Measurements from ENCODE around the gene FAM221A. TPM values are rescaled to one million over a fixed set of nuclear protein-coding genes. Genes with fewer than 3 reads are reported as not detected.

Gene FAM221A
- total and polyA plus RNA-seq, 2 donors (not counting 1 experiment from before 2014, with no cell fraction given) = 10.7 to 11.3 TPM

DNA sequence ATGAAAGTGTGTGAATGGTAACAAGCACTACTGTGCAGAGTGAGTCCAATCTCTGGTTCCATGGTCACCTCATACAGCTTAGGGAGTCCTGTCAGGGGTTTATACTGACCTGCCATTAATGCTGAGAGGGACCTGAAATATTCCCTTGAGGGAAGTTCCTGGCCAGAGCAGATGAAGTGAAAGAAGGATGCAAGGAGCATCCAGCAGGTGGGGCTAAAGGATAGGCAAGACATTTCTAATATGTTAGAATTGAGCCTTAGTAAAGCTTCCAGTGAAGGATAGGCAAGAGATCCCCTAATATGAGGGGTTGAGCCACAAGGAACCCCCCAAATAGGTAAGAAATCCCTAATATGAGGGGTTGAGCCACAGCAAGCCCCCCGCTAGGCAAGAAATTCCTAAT lies 25.5 kb upstream of the FAM221A start:
- DNase-seq (no peak), ATAC-seq (ENCODE audit: low read depth) (no peak)
- TF ChIP-seq, protein P1, sequence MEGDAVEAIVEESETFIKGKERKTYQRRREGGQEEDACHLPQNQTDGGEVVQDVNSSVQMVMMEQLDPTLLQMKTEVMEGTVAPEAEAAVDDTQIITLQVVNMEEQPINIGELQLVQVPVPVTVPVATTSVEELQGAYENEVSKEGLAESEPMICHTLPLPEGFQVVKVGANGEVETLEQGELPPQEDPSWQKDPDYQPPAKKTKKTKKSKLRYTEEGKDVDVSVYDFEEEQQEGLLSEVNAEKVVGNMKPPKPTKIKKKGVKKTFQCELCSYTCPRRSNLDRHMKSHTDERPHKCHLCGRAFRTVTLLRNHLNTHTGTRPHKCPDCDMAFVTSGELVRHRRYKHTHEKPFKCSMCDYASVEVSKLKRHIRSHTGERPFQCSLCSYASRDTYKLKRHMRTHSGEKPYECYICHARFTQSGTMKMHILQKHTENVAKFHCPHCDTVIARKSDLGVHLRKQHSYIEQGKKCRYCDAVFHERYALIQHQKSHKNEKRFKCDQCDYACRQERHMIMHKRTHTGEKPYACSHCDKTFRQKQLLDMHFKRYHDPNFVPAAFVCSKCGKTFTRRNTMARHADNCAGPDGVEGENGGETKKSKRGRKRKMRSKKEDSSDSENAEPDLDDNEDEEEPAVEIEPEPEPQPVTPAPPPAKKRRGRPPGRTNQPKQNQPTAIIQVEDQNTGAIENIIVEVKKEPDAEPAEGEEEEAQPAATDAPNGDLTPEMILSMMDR (IDR thresholded peaks at IDR 0.05) = no peak
- no peak for TF ChIP-seq EZH2 (IDR thresholded peaks at IDR 0.05; ENCODE audit: borderline replicate concordance, insufficient read depth, low read depth, low read length, poor library complexity, severe bottlenecking)
- no peak overlapping the region for H3K27ac Mint-ChIP-seq
- Histone ChIP-seq H3K27ac (ENCODE audit: low read length in 2 of 2) (no peak overlapping the region), H2AFZ (ENCODE audit: insufficient read depth, low read depth, low read length, poor library complexity, severe bottlenecking) (no peak overlapping the region), H3K9ac (ENCODE audit: low read length) (no peak overlapping the region), H3K79me2 (ENCODE audit: control insufficient read depth, insufficient read depth, low read length) (no peaks in the 10 kb centered on the region), H3K4me2 (replicated peaks; ENCODE audit: low read depth, low read length, poor library complexity, severe bottlenecking) (no peak overlapping the region), H4K20me1 (ENCODE audit: control insufficient read depth, insufficient read depth, low read length, poor library complexity, severe bottlenecking) (no peaks in the 10 kb centered on the region), H3K27me3 (replicated peaks in 1 of 4; ENCODE audit: control extremely low read depth in 1 of 4, control insufficient read depth in 3 of 4, insufficient read depth in 4 of 4, low read length in 3 of 4) (no peaks in the 10 kb centered on the region), H3K9me3 (ENCODE audit: control extremely low read depth in 1 of 3, control insufficient read depth in 2 of 3, insufficient read depth in 1 of 3, low read length in 2 of 3) (peaks cover 2 to 39% (median 33%) of the 10 kb centered on the region in 3 donors), H3K36me3 (replicated peaks in 1 of 2; ENCODE audit: control extremely low read depth in 1 of 2, control insufficient read depth in 1 of 2, extremely low read depth in 1 of 2, insufficient read depth in 2 of 2, low read length in 1 of 2) (no peaks in the 10 kb centered on the region), H3K4me1 (ENCODE audit: control insufficient read depth in 2 of 2, insufficient read depth in 2 of 2, low read length in 2 of 2) (no peaks in the 10 kb centered on the region), H3K4me3 (ENCODE audit: control extremely low read depth in 1 of 5, extremely low read depth in 1 of 5, insufficient read depth in 1 of 5, low read depth in 2 of 5, low read length in 4 of 5) (no peak overlapping the region)
- H3K27me3 Mint-ChIP-seq = no peaks in the 10 kb centered on the region
- intact Hi-C loops (cut with micrococcal nuclease) = no loop called here
- H3K4me3 Mint-ChIP-seq = no peak overlapping the region
- no peaks in the 10 kb centered on the region for H3K4me1 Mint-ChIP-seq
- CTCF ChIA-PET = no interaction called here
- WGBS (ENCODE audit: insufficient coverage) = no CpG with 5 or more reads among the region's 1 CpG
- POLR2A ChIA-PET = no interaction called here
- peaks cover 22% of the 10 kb centered on the region for H3K9me3 Mint-ChIP-seq (ENCODE audit: insufficient read depth)

DNA sequence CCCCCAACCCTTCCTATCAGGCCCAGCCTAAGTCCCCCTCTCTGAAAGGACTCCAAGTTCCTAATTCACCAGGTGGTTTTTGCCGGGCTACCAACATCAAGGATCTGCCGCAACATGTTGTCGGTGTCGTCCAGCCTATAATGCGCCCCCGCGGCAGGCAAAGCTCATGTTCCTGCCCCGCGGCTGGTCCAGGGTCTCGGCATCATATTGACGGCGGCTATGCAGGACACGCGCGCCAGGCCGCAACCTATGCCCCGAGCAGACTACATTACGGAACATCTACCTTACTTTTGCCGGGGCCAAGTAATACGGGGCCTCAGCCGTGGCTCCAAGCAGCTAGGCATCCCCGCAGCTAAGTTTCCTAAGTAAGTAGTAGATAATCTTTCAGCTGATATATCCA lies 24.6 kb upstream of the FAM221A start:
- H3K4me2 ChIP-seq (replicated peaks; ENCODE audit: low read depth, low read length, poor library complexity, severe bottlenecking) = no peak overlapping the region
- ChIA-PET POLR2A (no interaction called here), CTCF (no interaction called here)
- H2AFZ ChIP-seq (ENCODE audit: insufficient read depth, low read depth, low read length, poor library complexity, severe bottlenecking) = no peak overlapping the region
- H3K79me2 ChIP-seq (ENCODE audit: control insufficient read depth, insufficient read depth, low read length) = no peaks in the 10 kb centered on the region
- H3K9ac ChIP-seq (ENCODE audit: low read length) = no peak overlapping the region
- no peak overlapping the region for H3K27ac ChIP-seq (ENCODE audit: low read length in 2 of 2)
- no peak for TF ChIP-seq EZH2 (IDR thresholded peaks at IDR 0.05; ENCODE audit: borderline replicate concordance, insufficient read depth, low read depth, low read length, poor library complexity, severe bottlenecking)
- TF ChIP-seq, protein P1 (IDR thresholded peaks at IDR 0.05) = no peak
- intact Hi-C loops (cut with micrococcal nuclease) = no loop called here
- H3K9me3 ChIP-seq (ENCODE audit: control extremely low read depth in 1 of 3, control insufficient read depth in 2 of 3, insufficient read depth in 1 of 3, low read length in 2 of 3) = peaks cover 2 to 39% (median 39%) of the 10 kb centered on the region in 3 donors
- no peaks in the 10 kb centered on the region for H3K36me3 ChIP-seq (replicated peaks in 1 of 2; ENCODE audit: control extremely low read depth in 1 of 2, control insufficient read depth in 1 of 2, extremely low read depth in 1 of 2, insufficient read depth in 2 of 2, low read length in 1 of 2)
- H3K4me3 ChIP-seq (ENCODE audit: control extremely low read depth in 1 of 5, extremely low read depth in 1 of 5, insufficient read depth in 1 of 5, low read depth in 2 of 5, low read length in 4 of 5) = no peak overlapping the region
- no peaks in the 10 kb centered on the region for H3K27me3 Mint-ChIP-seq
- no peaks in the 10 kb centered on the region for H3K4me1 Mint-ChIP-seq
- 98% methylated on average over 19 of the region's 22 CpGs for WGBS (ENCODE audit: insufficient coverage)
- H3K9me3 Mint-ChIP-seq (ENCODE audit: insufficient read depth) = peaks cover 22% of the 10 kb centered on the region
- no peaks in the 10 kb centered on the region for H3K4me1 ChIP-seq (ENCODE audit: control insufficient read depth in 2 of 2, insufficient read depth in 2 of 2, low read length in 2 of 2)
- no peak overlapping the region for H3K4me3 Mint-ChIP-seq
- no peaks in the 10 kb centered on the region for H4K20me1 ChIP-seq (ENCODE audit: control insufficient read depth, insufficient read depth, low read length, poor library complexity, severe bottlenecking)
- H3K27ac Mint-ChIP-seq = no peak overlapping the region
- no peaks in the 10 kb centered on the region for H3K27me3 ChIP-seq (replicated peaks in 1 of 4; ENCODE audit: control extremely low read depth in 1 of 4, control insufficient read depth in 3 of 4, insufficient read depth in 4 of 4, low read length in 3 of 4)
- DNase-seq (no peak), ATAC-seq (ENCODE audit: low read depth) (no peak)

All from B cell (primary cell).